ENCODE measurements around the gene DOC2A.
A peak's percentile ranks its signal among the peaks of the same experiment; 100 is the strongest.

DNA sequence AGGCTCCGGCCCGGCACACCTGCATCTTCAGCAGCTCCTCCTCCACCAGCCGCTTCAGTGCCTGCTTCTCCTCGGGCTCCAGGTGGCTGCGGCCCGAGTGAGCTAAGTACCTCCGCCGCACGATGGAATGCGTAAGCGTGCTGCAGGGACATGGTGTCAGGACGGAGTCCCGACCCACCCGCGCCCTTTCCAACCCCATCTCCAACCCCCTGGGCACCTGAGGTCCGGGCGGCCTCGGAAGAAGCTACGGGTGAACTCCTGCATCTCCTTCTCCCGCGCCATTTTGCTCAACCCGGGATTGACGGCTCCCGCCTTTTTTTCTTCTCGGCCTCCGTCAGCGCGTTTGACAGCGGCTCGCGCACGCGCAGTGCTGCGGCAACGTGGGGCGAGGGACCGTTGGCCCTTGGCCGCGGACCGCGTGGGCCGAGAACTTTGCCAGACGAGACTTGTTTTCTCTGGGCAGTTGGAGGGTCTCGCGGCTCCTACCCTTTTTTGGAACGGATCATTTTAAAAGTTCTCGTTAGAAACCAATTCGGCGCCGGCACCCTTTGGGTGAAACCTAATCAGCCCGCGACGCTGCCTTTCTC lies 15.4 kb downstream of the DOC2A start, which contains the start of gene HIRIP3:
- TF ChIP-seq POLR2A (IDR thresholded peaks at IDR 0.05) = no peak
- TF ChIP-seq, protein P1, sequence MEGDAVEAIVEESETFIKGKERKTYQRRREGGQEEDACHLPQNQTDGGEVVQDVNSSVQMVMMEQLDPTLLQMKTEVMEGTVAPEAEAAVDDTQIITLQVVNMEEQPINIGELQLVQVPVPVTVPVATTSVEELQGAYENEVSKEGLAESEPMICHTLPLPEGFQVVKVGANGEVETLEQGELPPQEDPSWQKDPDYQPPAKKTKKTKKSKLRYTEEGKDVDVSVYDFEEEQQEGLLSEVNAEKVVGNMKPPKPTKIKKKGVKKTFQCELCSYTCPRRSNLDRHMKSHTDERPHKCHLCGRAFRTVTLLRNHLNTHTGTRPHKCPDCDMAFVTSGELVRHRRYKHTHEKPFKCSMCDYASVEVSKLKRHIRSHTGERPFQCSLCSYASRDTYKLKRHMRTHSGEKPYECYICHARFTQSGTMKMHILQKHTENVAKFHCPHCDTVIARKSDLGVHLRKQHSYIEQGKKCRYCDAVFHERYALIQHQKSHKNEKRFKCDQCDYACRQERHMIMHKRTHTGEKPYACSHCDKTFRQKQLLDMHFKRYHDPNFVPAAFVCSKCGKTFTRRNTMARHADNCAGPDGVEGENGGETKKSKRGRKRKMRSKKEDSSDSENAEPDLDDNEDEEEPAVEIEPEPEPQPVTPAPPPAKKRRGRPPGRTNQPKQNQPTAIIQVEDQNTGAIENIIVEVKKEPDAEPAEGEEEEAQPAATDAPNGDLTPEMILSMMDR (IDR thresholded peaks at IDR 0.05) = no peak
- peak in 2 of 3 donors; percentile 17 to 89 for TF ChIP-seq POLR2AphosphoS5 (IDR thresholded peaks at IDR 0.05)
